ENCODE results near the gene SRRM5.
"Not testable (repeated sequence)": the region's sequence is repeated elsewhere in the genome, so short reads cannot be mapped to it uniquely, and the experiment has no call there.

The SRRM5 gene

GRCh38 chr19:43640424-43640757, 28.5 kb downstream of the SRRM5 start:
- peak overlapping the region; percentile 63 for H3K4me3 ChIP-seq (ENCODE audit: low read length)
- DNase-seq (ENCODE audit: low read depth) = no peak
- no peak for TF ChIP-seq CTCF (conservative IDR thresholded peaks at IDR 0.05; ENCODE audit: low read depth, low read length)

DNA sequence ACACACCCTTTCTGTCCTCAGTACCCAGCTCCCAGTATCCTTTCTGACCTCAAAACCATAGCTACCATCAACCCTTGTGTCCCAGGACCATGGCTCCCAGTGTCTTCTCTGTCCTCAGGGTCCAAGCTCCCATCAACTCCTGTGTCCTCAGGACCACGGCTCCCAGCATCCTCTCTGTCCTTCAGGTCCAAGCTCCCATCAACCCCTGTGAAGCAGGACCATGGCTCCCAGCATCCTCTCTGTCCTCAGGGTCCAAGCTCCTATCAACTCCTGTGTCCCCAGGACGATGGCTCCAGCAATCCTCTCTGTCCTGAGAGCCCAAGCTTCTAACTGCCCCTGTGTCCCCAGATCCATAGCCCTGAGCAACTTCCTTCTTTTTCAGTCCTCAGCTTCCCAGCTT, 29.4 kb downstream of the SRRM5 start:
- H3K4me3 ChIP-seq (ENCODE audit: low read length) = no peak overlapping the region
- DNase-seq (ENCODE audit: low read depth) = no peak
- no peak for TF ChIP-seq CTCF (conservative IDR thresholded peaks at IDR 0.05; ENCODE audit: low read depth, low read length)

GRCh38 chr19:43642531-43642930, 30.6 kb downstream of the SRRM5 start:
- no peak for TF ChIP-seq CTCF (conservative IDR thresholded peaks at IDR 0.05; ENCODE audit: low read depth, low read length)
- DNase-seq (ENCODE audit: low read depth) = no peak
- H3K4me3 ChIP-seq (ENCODE audit: low read length) = no peak overlapping the region

- no peak overlapping the region for H3K4me3 ChIP-seq (ENCODE audit: low read length)
- DNase-seq (ENCODE audit: low read depth) = no peak
- no peak for TF ChIP-seq CTCF (conservative IDR thresholded peaks at IDR 0.05; ENCODE audit: low read depth, low read length)
Measured at GRCh38 chr19:43643326-43643725, 31.4 kb downstream of the SRRM5 start.

DNA sequence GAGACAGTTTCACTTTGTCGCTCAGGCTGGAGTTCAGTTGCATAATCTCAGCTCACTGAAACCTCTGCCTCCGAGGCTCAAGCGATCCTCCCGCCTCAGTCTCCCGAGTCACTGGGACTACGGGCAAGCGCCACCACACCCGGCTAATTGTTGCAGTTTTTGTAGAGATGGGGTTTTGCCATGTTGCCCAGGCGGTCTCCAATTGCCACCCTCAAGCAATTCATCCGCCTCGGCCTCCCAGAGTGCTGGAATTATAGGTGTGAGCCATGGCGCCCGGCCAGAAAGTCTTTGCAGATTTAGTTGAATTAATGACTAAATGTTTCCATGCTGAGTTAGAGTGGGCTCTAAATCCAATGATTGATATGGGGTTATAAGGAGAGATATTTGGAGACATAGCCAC, 32.3 kb downstream of the SRRM5 start:
- no peak for DNase-seq (ENCODE audit: low read depth)
- TF ChIP-seq CTCF (conservative IDR thresholded peaks at IDR 0.05; ENCODE audit: low read depth, low read length) = no peak
- H3K4me3 ChIP-seq (ENCODE audit: low read length) = no peak overlapping the region

DNA sequence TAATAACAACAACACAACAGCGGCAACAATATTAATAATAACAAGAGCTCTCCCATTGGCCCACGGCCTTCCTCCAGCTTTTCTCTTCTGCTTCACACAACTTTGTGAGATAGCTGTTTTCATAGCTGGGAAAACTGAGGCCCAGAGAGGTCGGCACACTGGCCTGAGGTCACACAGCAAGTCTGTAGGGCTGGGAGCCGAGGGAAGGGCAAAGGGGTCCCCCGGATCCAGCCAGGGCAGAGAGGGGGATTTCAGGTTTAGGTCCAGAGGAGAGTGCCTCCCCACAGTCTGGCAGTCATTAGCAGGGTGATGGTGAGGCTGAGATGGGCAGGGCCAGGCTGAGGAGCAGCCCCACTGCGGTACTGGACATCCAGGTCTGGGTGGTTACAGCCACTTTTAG, 36.7 kb downstream of the SRRM5 start:
- H3K4me3 ChIP-seq (ENCODE audit: low read length) = no peak overlapping the region
- TF ChIP-seq CTCF (conservative IDR thresholded peaks at IDR 0.05; ENCODE audit: low read depth, low read length) = no peak
- DNase-seq (ENCODE audit: low read depth) = no peak

GRCh38 chr19:43649514-43649913, 37.6 kb downstream of the SRRM5 start:
- no peak for DNase-seq (ENCODE audit: low read depth)
- TF ChIP-seq CTCF (conservative IDR thresholded peaks at IDR 0.05; ENCODE audit: low read depth, low read length) = no peak
- H3K4me3 ChIP-seq (ENCODE audit: low read length) = no peak overlapping the region

- H3K4me3 ChIP-seq (ENCODE audit: low read length); DNase-seq (ENCODE audit: low read depth): not testable (repeated sequence)
Measured at GRCh38 chr19:43650276-43650675, 38.4 kb downstream of the SRRM5 start.

All from retinal pigment epithelial cell (primary cell).